Upper lobe of right lung (tissue), 1 donor: ENCODE measurements around the gene LINC00305. TPM values are rescaled to one million over a fixed set of nuclear protein-coding genes. Genes with fewer than 3 reads are reported as not detected.

ENCODE experiments used
- ATAC-seq: fragments of 200-7000 bp; cut with Tn5 transposase; one replicate; pipeline ENCODE4 v1.9.1; 2020; ENCODE audit warnings: mild to moderate bottlenecking, moderate library complexity
- DNase-seq: peaks from one replicate; pipeline ENCODE4 v3.0.0-alpha.2; 2020
- H3K27ac ChIP-seq: fragments of 200-600 bp; one replicate; pipeline ENCODE4 v1.8.0; 2022
- H3K27me3 ChIP-seq: fragments of 200-600 bp; one replicate; pipeline ENCODE4 v1.8.0; 2022; ENCODE audit warnings: mild to moderate bottlenecking
- H3K36me3 ChIP-seq: fragments of 200-600 bp; one replicate; pipeline ENCODE4 v1.8.0; 2022
- H3K4me1 ChIP-seq: fragments of 200-600 bp; one replicate; pipeline ENCODE4 v1.8.0; 2022
- H3K4me3 ChIP-seq: fragments of 200-600 bp; one replicate; pipeline ENCODE4 v1.8.0; 2022; ENCODE audit warnings: mild to moderate bottlenecking
- H3K9me3 ChIP-seq: fragments of 200-600 bp; one replicate; pipeline ENCODE4 v1.8.0; 2022
- intact Hi-C: fragments of 100-400 bp; cut with DNase I; formaldehyde crosslinking; loops from one replicate; pipeline ENCODE4 v1.11.0; 2022
- total RNA-seq: library from RNA; stranded (reverse); fragmentation: NEBNext Ultra II Directional; extraction: Animal tissue kit (Norgen Biotek cat#: 25700); gene quantifications from one replicate; pipeline ENCODE4 v1.2.1, GENCODE V29; 2021
- TF ChIP-seq, protein P1 (sequence below): fragments of 200-600 bp; IDR thresholded peaks from one replicate; pipeline ENCODE4 v1.8.0; 2022; ENCODE audit warnings: antibody characterized with exemption
- donor health status: DM: no; HTN: yes; CAD: no; lungs with severe emphysema.

Gene LINC00305
- total RNA-seq, 1 donor from 2014 or later, result not detected

- Histone ChIP-seq H3K36me3 (no peaks in the 10 kb centered on the region), H3K27ac (no peak overlapping the region), H3K4me3 (no peak overlapping the region), H3K27me3 (no peaks in the 10 kb centered on the region), H3K4me1 (no peaks in the 10 kb centered on the region), H3K9me3 (no peaks in the 10 kb centered on the region)
- ATAC-seq, result no peak
- DNase-seq, result no peak
- intact Hi-C loops, result no loop called here
- TF ChIP-seq, protein P1, sequence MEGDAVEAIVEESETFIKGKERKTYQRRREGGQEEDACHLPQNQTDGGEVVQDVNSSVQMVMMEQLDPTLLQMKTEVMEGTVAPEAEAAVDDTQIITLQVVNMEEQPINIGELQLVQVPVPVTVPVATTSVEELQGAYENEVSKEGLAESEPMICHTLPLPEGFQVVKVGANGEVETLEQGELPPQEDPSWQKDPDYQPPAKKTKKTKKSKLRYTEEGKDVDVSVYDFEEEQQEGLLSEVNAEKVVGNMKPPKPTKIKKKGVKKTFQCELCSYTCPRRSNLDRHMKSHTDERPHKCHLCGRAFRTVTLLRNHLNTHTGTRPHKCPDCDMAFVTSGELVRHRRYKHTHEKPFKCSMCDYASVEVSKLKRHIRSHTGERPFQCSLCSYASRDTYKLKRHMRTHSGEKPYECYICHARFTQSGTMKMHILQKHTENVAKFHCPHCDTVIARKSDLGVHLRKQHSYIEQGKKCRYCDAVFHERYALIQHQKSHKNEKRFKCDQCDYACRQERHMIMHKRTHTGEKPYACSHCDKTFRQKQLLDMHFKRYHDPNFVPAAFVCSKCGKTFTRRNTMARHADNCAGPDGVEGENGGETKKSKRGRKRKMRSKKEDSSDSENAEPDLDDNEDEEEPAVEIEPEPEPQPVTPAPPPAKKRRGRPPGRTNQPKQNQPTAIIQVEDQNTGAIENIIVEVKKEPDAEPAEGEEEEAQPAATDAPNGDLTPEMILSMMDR, result no peak
Observed at GRCh38 chr18:64055019-64055418, 93.9 kb downstream of the LINC00305 start.

DNA sequence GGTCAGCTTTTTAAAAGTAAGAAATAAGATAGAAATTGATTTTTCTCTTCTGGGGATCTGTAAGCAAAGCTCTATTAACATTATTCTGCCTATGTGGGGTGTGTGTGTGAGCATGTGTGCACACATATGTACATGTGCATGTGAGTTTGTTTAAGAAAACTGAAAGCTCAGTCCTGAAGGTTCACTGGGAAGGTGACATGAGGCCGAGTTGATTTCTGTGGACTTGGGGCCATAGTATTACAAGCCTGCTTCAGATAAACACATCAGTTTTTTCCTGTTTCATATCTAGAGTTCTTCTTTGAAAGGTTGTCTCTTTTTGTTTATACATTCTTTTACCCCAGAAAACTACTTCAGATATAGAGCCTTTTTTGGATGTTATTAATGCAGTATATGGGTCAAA is 95.6 kb downstream of the LINC00305 start:
- Histone ChIP-seq H3K27me3 (no peaks in the 10 kb centered on the region), H3K4me1 (no peaks in the 10 kb centered on the region), H3K27ac (no peak overlapping the region), H3K9me3 (no peaks in the 10 kb centered on the region), H3K36me3 (no peaks in the 10 kb centered on the region), H3K4me3 (no peak overlapping the region)
- no peak for DNase-seq
- TF ChIP-seq, protein P1, result no peak
- no peak for ATAC-seq
- intact Hi-C loops, result no loop called here

- DNase-seq, result no peak
- no peak for ATAC-seq
- H3K27me3 ChIP-seq, result no peaks in the 10 kb centered on the region
- no peaks in the 10 kb centered on the region for H3K4me1 ChIP-seq
- no peaks in the 10 kb centered on the region for H3K9me3 ChIP-seq
- no peak overlapping the region for H3K4me3 ChIP-seq
- no peaks in the 10 kb centered on the region for H3K36me3 ChIP-seq
- no peak overlapping the region for H3K27ac ChIP-seq
- TF ChIP-seq, protein P1, result no peak
- intact Hi-C loops, result no loop called here
Observed at GRCh38 chr18:64052772-64053171, 96.1 kb downstream of the LINC00305 start.

GRCh38 chr18:64044616-64045015 is 104.3 kb downstream of the LINC00305 start:
- TF ChIP-seq, protein P1, result no peak
- H3K36me3 ChIP-seq, result no peaks in the 10 kb centered on the region

GRCh38 chr18:64042728-64043358 is 106.0 kb downstream of the LINC00305 start:
- TF ChIP-seq, protein P1, result no peak
- Histone ChIP-seq H3K4me1 (no peaks in the 10 kb centered on the region), H3K27me3 (no peaks in the 10 kb centered on the region), H3K36me3 (no peaks in the 10 kb centered on the region), H3K27ac (no peak overlapping the region), H3K4me3 (no peak overlapping the region), H3K9me3 (no peaks in the 10 kb centered on the region)
- DNase-seq (no peak), ATAC-seq (no peak)
- intact Hi-C loops, result no loop called here

More at GRCh38 chr18:64044616-64045015, 104.3 kb downstream of the LINC00305 start:
- H3K27me3 ChIP-seq, result no peaks in the 10 kb centered on the region
- ATAC-seq (no peak), DNase-seq (no peak)
- no peaks in the 10 kb centered on the region for H3K4me1 ChIP-seq
- H3K4me3 ChIP-seq, result no peak overlapping the region
- H3K27ac ChIP-seq, result no peak overlapping the region
- intact Hi-C loops, result no loop called here
- H3K9me3 ChIP-seq, result no peaks in the 10 kb centered on the region
